Islet of Langerhans (tissue), 1 donor: ENCODE data around the gene RAB40C.

Source experiments
- FAIRE-seq: peaks from one replicate; lab custom pipeline; 2011; peaks lifted over from hg19 to GRCh38; lab: Jason Lieb, UNC

RAB40C gene

DNA sequence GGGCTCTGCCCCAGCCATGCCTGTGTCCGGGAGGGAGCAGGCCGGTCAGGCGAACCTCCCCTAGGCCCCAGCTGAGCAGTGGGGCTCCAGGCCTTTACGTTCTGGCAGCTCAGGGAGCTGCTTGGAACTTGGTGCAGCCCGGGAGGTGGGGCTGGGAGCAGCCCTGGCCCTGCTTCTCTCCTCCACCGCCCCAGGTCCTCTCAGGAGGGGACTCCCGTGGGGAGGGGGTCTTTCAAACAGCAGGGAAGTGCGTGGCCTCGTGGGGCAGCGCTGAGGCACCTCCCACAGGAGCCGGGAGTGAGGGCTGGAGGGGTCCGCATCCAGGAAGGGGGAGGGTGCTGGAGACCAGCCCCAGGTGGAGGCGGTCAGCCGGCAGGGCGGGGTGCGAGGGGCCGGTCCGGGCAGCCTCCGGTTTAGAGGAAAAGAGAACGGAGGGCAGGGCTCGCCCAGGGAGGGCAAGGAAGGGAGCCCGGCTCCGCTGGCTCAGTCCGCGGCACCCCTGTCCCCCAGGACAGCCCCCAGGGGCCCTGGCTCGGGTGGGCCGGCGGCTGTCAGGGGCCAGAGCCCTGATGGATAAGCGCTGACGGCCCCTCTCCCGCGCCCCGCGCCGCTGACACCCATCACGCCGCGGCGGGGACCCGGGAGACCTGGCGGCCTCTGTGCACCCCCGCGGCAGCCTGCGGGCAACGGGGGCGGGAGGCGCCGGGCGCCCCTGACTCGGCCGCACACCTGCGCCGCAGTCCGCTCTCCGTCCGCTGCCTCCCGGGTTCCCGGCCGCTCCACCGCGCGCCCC lies 30.3 kb upstream of the RAB40C start:
- FAIRE-seq: no peak

DNA sequence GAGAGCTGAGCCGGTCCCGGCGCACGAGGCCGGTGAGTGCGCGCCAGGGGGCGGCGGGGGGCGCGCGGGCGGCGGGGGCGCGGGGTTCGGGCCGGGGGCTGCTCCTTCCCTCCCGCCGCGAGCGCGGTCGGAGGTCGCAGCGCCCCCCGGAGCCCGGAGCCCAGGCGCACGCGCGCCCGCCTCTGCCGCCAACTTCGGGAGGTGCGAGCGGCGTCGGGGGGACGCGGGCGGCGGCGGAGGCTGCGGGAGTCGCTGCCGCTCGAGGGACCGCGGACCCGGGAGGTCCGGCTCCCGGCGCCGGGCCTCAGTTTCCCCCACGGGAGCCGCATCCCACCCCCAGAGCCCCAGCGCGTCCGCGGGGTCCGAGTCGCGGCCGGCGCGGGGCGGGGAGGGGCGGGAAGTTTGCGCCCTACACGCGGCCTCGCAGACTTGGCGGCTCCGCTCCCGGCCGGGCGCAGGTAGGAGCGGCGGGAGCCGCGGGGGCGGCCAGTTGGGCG lies 29.6 kb upstream of the RAB40C start, which contains the start of gene PRR35:
Gene PRR35, plus strand, starts transcription at position 191 of the 497 bp plus-strand sequence. CDS start 2,901 bp downstream, outside the sequence.
- no peak for FAIRE-seq

DNA sequence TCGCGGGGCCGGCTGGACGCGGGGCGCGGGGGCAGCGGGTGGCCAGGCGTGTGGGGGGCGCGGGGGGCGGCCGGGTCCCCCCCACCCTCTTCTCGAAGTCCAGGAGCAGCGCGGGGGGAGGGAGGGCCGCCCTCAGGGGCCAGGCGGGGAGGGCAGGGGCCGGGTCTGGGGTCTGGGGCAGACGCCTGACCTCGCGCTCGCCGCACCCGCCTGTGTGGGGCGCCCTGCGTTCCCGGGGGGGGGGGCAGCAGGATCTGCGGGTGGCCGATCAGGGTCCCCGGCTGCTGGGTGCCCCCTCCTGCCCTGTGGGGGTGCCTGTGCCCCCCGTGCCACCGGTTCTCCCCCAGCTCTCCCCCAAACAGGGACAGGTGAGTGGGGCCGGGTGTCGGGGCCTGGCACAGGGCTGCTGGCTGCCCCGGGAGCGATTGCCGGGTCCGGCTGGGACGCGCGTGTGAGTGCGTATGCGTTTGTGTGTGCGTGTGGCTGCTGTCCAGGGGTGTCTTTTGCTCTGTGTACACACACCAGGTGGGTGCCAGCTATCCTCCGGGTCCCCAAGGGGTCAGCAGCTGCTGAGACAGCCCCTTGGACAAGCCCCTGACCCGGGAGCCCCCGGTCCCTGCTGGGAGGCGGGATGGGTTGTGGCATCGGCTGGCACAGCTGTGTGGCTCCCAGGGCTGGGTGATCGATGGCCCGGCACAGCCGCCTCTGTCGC lies 29.0 kb upstream of the RAB40C start:
- FAIRE-seq: no peak

DNA sequence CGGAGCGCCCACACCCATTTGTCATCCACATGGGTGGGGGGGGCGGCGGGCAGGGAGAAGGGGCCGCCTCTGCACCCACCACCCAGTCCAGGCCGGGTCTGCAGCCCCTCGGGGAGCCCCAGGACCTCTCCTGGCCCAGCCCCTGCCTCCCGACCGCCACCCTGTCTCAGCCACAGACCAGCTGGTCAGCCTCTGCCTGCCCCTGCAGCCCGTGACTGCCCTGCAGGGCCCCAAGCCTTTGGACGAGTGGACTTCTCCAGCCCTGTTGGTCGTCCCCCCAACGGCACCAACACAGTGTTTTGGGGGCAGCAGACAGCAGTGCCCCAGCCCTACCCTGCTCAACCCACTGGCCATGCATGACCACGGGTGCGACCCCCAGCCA lies 28.5 kb upstream of the RAB40C start:
- FAIRE-seq: no peak

DNA sequence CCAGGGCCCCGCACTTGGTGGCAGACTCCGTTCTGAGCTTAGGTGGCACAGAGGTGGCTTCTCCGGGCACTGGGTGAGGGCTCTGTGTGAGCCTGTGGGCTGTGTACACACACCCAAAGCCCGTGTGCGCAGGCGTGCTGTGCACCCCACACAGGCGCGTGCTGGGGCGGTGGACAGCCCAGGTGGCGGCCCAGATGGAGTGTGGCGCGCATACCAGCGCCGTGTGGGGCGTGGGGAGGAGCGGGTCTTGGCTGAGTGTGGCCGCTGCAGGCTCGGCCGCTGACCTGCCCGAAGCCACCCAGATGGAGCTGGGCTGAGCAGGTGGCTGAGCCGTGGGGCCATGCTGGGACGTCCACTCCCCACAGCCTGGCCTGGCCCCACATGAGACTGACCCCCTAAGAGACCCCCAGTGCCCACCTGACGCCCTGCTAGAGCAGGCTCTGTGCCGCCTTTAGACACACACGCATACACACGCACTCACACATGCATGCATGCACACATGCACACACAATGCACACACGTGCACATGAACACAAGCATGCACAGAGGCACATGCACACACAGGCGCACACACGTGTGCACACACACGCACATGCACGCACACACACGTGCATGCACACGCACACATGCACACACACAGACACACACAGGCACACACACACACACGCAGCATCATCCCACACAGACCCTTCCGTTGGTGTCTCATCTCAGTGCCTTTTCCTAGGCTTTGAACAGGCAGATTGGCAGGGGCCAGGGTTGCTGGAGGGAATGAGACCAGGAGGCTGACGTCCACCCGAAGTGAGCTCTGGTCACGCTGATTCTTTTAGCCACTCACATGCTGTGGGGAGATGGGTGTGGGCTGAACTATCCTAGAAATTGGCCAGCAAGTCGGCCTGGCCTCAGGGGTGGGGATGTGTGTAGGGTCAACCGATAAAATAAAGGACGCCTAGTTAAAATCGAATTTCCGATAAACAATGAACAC lies 27.6 kb upstream of the RAB40C start:
- no peak for FAIRE-seq

DNA sequence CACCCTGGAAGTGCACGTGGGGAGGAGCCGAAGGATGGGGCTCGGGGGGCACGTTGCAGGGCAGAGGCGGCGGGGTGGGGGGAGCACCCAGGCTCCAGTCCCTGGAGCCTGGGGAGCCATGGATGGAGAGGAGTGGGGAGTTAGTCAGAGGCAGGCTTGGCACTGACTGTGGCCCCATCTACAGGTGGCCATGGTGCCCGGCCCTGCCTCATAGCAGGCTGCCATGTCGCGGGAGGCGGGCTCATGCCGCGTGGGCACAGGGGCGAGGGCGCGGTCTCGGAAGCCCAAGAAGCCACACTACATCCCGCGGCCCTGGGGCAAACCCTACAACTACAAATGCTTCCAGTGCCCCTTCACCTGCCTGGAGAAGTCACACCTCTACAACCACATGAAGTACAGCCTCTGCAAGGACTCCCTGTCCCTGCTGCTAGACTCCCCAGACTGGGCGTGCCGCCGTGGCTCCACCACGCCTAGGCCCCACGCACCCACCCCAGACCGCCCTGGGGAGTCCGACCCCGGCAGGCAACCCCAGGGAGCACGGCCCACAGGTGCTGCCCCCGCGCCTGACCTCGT lies 26.7 kb upstream of the RAB40C start:
- FAIRE-seq: no peak

DNA sequence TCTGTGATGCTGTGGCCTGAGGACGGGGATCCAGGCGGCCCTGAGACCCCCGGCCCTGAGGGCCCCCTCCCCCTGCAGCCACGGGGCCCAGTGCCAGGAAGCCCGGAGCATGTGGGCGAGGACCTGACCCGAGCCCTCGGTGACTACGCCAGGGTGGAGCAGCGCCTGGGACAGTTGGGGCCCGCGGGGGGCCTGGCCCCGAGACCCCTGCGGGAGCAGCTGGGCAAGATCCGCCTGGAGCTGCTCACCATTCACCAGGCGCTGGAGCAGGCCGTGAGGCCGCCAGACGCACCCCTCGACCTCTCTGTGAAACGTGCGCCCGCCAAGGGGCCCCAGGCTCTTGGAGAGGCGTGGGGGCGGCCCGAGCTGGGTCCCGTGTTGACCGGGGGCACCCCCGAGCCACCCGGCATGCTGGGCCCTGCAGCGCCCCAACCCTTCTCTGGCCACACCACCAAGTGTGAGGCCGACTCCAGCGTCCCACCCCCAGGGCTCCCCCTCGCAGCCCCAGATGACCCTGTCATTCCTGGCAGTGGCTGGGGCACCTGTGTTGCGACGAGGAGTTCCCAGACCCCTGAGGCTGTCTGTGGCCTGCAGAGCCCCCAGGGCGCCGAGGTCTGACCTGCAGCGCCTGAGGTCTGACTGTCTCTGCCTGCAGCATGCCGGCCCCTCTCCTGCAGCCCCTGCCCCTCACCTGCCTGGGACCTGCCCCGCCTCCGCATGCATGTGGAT lies 25.0 kb upstream of the RAB40C start:
- FAIRE-seq: no peak

DNA sequence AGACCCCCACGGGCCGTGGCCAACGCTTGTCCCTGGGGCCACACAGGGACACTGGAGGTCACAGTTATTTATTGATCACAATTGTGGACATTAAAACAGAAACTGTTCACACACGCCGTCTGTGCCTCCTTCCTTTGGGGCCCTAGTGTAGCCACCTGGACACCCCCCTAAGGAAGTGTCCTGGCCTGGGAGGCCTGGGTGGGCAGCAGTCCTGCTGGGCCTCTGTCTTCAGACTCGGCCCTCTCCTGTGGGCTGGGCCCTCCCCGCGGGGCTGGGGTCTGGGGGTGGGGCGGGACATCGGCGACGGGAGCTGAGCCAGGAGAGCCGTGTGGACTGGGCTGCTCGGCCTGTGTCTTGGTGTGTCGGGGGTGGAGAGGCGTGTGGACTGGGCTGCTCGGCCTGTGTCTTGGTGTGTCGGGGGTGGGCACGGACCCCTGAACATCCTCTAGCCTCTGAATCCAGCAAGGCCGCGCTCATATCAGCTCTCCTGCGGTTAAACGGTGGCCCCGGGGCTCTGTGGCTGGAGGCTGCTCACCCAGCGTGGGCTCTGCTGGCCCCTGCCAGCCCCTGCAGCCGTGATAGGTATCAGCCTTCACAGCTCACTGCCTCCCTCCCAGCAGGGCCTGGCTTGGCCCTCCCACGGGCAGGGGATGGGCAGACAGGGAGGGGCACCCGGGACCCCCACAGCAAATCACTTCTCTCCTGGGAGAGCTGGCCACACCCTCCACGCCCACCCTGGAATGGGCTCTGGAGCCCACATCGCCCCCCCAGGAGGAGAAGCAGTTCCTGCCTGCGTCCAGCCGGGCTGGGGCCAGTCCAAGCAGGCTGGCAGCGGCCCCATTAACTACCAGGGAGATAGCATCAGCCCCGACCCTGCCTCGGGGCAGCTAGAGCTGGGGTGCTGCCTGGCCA lies 24.2 kb upstream of the RAB40C start:
- FAIRE-seq: no peak

DNA sequence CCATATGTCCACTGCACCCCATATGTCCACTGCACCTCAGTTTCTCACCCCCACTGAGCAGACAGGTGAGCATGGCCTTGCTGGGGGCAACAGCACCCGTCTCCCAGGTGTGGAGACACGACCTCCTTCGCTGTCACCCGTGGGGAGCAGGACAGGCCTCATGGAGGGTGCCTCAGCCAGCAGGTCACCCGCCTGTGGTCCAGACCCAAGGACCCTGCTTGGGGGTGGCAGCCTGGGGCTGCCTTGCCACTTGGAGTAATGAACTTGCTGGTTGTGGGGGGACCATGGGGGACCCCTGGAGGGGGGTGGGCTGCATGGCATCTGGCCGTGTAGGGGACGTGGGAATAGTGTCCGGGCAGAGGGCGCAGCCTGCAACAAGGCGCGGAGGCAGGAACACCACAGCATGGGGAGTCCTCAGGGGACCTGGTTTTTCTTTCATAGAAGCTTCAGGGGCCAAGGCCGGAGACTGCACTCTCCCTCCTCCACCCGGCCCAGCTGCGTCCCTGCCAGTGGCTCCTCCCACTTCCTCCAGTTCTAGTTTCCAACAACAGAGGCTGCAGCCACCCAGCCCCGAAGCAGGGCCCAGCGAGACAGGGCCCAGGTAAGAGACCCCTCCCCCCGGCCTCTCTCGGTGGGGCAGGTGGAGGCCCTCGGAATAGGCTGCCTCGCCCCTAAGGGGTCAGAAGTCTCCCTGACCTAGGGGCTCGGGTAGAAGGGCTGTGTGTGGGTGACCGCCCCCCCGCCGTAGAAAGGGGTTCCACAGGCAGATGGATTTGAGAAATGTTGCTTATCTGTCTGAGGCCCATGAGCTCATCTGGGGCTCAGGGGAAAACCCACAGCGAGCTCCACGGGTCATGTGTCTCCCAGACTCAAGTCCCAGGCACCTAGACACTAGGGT lies 23.1 kb upstream of the RAB40C start, which contains the start of gene NHLRC4:
Gene NHLRC4, plus strand, starts transcription at position 531 of the 898 bp plus-strand sequence. CDS start 1,043 bp downstream, outside the sequence.
- no peak for FAIRE-seq

DNA sequence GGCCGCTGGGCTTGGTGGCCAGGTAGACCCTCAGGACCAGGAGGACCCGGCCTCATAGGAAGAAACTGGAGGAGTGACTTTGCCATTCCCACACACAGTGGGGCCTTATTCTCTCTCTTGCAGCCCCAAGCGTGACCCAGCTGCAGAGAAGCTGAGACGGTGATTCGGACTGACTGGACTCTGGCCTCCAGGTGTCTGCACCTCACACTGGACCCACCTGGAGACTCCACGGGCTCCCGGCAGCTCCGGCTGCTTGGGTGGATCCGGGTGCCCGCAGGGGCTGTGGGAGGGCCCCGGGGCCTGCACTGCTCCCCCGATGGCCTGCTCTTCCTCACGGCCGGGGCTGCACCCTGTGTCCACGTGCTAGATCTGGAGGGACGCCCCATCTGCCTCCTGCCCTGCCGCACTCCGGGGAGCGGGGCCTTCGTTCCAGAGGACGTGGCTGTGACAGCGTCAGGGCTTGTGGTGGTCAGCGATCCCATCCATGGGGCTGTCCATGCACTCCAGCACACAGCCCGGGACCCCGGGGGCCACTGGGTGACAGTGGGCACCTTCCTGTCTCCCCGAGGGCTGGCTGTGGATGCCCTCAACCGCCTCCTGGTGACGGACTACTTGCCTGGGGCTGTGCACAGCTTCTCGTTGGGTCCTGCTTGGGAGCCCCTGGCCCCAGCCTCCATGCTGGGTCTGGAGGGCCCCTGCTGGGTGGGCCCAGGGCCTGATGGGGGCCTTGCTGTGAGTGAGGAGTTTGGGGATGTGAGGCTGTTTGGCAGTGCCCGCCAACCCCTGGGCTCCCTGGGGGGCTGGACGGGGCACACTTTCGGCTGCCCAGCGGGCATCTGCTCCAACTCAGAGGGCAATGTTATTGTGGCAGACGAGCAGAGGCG lies 22.3 kb upstream of the RAB40C start:
- FAIRE-seq: no peak

DNA sequence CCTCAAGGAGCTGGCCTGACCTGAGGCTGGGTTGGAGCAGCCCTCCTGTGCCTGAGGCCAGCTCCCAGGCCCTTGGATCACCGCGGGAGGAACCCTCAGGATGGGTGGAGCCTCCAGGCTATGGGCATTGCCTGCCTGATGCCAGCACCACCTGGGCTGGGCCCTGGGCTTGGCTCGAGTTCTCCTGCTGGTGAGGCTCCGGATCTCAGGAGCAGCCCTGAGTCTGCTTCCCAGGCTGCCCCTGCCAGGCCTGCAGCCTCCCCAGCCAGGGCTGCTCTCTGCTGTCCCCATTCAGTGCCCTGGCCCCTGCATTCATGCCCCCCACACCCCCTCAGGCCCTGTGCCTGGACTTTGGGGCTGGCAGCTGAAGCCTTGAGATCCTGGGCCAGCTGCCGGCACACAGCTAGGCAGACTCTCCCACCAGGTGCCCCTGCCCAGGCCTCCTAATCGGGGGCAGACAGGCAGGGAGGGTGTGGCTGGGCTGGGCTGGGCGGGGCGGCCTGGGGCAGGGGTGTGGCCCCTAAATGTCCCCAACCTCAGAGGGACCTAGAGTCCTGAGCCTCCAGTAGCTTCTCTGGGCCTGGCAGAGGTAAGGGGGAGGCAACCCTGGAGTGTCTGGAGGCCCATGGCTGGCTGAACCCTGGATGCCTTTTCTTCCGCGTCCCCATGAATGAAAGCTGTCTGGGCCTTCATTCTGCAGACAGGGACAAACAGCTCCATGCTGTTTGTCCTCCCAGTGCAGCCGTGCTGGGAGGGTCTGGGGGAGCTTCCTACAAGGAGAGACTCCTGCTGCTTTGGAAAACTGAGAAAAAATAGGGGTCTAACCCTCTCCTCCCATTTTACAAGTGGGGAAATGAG lies 21.2 kb upstream of the RAB40C start:
- no peak for FAIRE-seq

DNA sequence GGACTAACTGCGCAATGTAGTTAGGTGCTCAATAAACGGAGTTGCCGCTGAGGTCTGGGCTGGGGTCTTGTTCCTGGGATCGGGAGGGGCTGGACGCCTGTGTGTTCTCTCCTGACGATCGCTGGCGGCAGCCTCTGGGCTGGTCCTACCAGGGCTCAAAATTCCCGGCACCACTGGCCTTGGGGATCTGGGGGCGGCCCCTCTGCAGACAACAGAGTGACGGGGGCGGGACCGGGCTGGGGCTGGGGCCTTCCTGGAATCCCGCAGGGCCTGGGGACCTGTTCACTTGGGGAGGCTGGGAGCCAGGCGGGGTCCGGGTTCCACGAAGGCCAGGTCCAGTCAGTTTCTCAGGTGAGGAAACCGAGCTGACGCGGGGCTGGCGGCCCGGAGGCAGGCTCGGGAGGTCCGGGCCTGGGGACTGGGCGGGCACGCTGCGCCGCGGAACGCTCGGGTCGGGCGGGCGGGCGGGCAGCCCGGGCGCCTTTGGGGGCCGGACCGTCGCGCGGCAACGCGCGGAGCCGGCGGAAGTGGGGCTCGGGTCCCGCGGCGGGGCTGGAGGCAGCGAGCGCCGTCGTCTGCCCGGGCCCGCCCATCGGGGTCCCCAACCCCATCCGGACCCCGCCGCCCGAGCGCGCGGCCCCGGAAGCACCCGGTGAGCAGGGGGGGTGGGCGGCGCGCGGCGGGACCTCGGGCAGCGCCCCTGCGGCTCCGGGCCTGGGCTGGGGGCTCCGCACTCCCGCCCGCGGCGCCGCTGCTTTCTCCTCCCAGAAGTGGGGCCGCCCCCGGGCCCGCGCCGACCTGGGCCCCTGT lies 20.2 kb upstream of the RAB40C start, which contains the start of gene PIGQ:
Gene PIGQ, plus strand, starts transcription at position 524 of the 810 bp plus-strand sequence. CDS start 4,107 bp downstream, outside the sequence.
- FAIRE-seq: no peak

DNA sequence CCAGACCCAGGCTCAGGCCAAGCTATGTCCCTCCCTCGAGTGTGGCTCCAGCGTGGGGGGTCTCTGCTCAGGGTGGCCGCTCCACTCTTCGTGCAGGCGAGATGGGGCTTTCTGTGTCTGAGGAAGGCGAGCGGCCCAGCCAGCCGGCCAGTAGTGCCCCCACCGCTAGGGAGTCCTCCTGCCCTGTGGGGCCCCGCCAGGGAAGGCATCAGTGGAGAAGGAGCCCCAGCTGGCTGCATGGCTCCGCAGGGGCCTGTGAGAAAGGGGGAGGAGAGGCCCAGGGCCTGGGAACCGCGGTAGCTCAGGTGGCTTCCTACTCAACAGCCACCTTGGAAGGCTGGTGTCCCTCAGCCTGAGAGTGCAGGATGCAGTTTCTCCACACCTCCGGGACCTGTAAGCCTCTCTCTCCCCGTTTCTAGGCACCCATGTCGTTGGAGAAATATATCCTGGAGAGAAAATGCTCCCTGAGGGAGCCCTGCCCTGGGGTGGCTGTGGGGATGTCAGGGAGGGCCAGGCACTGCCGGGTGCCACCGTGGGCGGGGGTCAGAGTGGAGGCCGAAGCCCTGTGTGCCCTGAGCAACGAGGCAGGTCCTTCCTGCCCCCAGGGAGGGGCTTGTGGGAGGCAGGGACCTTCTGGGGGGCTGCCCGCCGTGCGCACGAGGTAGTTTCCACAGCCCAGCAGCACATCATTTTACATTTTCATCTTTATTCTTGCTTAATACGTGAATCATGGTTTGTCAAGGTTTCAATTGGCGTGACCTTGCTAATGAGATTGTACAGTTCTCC lies 16.8 kb upstream of the RAB40C start:
- FAIRE-seq: no peak

DNA sequence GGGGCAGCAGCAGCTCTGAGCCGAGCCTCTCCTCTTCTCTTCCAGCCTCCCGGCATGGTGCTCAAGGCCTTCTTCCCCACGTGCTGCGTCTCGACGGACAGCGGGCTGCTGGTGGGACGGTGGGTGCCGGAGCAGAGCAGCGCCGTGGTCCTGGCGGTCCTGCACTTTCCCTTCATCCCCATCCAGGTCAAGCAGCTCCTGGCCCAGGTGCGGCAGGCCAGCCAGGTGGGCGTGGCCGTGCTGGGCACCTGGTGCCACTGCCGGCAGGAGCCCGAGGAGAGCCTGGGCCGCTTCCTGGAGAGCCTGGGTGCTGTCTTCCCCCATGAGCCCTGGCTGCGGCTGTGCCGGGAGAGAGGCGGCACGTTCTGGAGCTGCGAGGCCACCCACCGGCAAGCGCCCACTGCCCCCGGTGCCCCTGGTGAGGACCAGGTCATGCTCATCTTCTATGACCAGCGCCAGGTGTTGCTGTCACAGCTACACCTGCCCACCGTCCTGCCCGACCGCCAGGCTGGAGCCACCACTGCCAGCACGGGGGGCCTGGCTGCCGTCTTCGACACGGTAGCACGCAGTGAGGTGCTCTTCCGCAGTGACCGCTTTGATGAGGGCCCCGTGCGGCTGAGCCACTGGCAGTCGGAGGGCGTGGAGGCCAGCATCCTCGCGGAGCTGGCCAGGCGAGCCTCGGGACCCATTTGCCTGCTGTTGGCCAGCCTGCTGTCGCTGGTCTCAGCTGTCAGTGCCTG lies 15.7 kb upstream of the RAB40C start:
- FAIRE-seq: no peak
